Kidney (tissue), 14 donors: ENCODE measurements around the gene CTXN2. TPM values are rescaled to one million over a fixed set of nuclear protein-coding genes. Genes with fewer than 3 reads are reported as not detected.
A peak's percentile ranks its signal among the peaks of the same experiment; 100 is the strongest.

ENCODE experiments used
- DNase-seq, 5 donors: peaks; one replicate each; pipeline ENCODE4 v3.0.0-alpha.2; 2013 to 2020
- FAIRE-seq: peaks from 2 replicates; lab custom pipeline; 2012; peaks lifted over from hg19 to GRCh38; lab: Jason Lieb, UNC
- H3K27ac ChIP-seq, 2 donors: one replicate each; pipeline ENCODE4 v1.7.0; 2013; ENCODE audit warnings: low read depth in 2 of 2, low read length in 2 of 2, inconsistent platforms in 1 of 2
- H3K27me3 ChIP-seq: one replicate; pipeline ENCODE4 v1.7.1; 2013; ENCODE audit warnings: low read length, inconsistent platforms; ENCODE audit not compliant: control insufficient read depth, insufficient read depth
- H3K36me3 ChIP-seq, 3 donors: one replicate each; pipeline versions ENCODE4 v1.7.0 to v1.7.1; 2013; ENCODE audit warnings: low read length in 3 of 3, control low read depth in 1 of 3, inconsistent platforms in 1 of 3; ENCODE audit not compliant: insufficient read depth in 3 of 3, control insufficient read depth in 2 of 3
- H3K4me1 ChIP-seq, 3 donors: one replicate each; pipeline versions ENCODE4 v1.7.0 to v1.7.1; 2013; ENCODE audit warnings: low read length in 3 of 3, inconsistent platforms in 1 of 3, low read depth in 1 of 3; ENCODE audit not compliant: control insufficient read depth in 2 of 3, insufficient read depth in 2 of 3
- H3K4me3 ChIP-seq, 3 donors: one replicate each; pipeline versions ENCODE4 v1.7.0 to v1.8.1; 2013; ENCODE audit warnings: low read length in 3 of 3, control low read depth in 1 of 3, inconsistent platforms in 1 of 3
- H3K9ac ChIP-seq, 3 donors: one replicate each; pipeline versions ENCODE4 v1.7.0 to v1.7.1; 2013; ENCODE audit warnings: low read length in 3 of 3, control low read depth in 1 of 3, inconsistent platforms in 1 of 3
- H3K9me3 ChIP-seq, 3 donors: one replicate each; pipeline versions ENCODE4 v1.7.0 to v1.7.1; 2013; ENCODE audit warnings: low read length in 3 of 3, control low read depth in 1 of 3, inconsistent platforms in 1 of 3; ENCODE audit not compliant: control insufficient read depth in 2 of 3, insufficient read depth in 1 of 3
- intact Hi-C: fragments of 100-400 bp; cut with DNase I; formaldehyde crosslinking; loops from one replicate; pipeline ENCODE4 v1.11.1; 2022
- polyA plus RNA-seq: library from polyadenylated mRNA; stranded (reverse); fragments of 350-450 nt; fragmentation: Illumina TruSeq; extraction: RNeasy Lipid Tissue Mini Kit (QIAGEN cat#74804); gene quantifications from one replicate; pipeline ENCODE4 v1.2.3, GENCODE V29; 2014; ENCODE audit warnings: low read depth, low replicate concordance; ENCODE audit not compliant: insufficient read depth
- total RNA-seq: library from RNA; stranded (reverse); fragmentation: NEBNext Ultra II Directional; extraction: Animal tissue kit (Norgen Biotek cat#: 25700); gene quantifications from one replicate; pipeline ENCODE4 v1.2.1, GENCODE V29; 2021
- TF ChIP-seq, protein P1 (sequence below): IDR thresholded peaks from 3 replicates; pipeline ENCODE4 v1.5.1; 2012; ENCODE audit warnings: mild to moderate bottlenecking, moderate library complexity, borderline replicate concordance; ENCODE audit not compliant: insufficient read depth; ENCODE audit errors: extremely low read depth
- donor health status: control.
- donor health status: control.
- donor health status: control.
- donor health status: control.
- donor health status: control.
- donor health status: DM: yes; HTN: yes; CAD: no.
- donor health status: Normal renal cell carcinoma (clear cell type).

Gene CTXN2
- total and polyA plus RNA-seq, 2 donors from 2014 or later, result 0.06 to 0.15 TPM

GRCh38 chr15:48242535-48242934, 51.1 kb downstream of the CTXN2 start:
- intact Hi-C loops, result no loop called here
- Histone ChIP-seq H3K9ac (no peak overlapping the region), H3K27me3 (no peaks in the 10 kb centered on the region), H3K4me1 (no peaks in the 10 kb centered on the region), H3K27ac (no peak overlapping the region), H3K36me3 (no peaks in the 10 kb centered on the region), H3K4me3 (no peak overlapping the region), H3K9me3 (no peaks in the 10 kb centered on the region)
- TF ChIP-seq, protein P1, sequence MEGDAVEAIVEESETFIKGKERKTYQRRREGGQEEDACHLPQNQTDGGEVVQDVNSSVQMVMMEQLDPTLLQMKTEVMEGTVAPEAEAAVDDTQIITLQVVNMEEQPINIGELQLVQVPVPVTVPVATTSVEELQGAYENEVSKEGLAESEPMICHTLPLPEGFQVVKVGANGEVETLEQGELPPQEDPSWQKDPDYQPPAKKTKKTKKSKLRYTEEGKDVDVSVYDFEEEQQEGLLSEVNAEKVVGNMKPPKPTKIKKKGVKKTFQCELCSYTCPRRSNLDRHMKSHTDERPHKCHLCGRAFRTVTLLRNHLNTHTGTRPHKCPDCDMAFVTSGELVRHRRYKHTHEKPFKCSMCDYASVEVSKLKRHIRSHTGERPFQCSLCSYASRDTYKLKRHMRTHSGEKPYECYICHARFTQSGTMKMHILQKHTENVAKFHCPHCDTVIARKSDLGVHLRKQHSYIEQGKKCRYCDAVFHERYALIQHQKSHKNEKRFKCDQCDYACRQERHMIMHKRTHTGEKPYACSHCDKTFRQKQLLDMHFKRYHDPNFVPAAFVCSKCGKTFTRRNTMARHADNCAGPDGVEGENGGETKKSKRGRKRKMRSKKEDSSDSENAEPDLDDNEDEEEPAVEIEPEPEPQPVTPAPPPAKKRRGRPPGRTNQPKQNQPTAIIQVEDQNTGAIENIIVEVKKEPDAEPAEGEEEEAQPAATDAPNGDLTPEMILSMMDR, result no peak
- peak in 1 of 5 donors; percentile 15 for DNase-seq
- FAIRE-seq, result no peak

DNA sequence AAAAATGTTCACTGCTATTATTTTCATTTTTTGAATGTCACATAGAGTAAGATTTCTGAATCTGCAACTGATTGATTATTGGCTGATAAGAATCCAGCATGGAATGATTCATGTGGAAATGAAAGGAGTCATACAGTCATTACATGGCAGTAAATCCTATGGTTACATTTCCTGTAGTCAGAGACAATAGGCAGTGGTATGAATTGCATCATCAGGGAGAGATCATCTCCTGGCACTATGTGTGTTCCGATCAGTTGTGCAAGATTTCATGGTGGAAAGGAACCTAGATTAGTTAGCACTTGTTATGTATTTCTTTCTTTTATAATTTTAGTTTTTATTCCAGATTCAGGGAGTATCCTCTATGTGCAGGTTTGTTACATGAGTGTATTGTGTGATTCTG, 53.5 kb downstream of the CTXN2 start:
- H3K9ac ChIP-seq, result no peak overlapping the region
- no peaks in the 10 kb centered on the region for H3K36me3 ChIP-seq
- H3K4me3 ChIP-seq, result no peak overlapping the region
- H3K9me3 ChIP-seq, result no peaks in the 10 kb centered on the region
- no peaks in the 10 kb centered on the region for H3K4me1 ChIP-seq
- intact Hi-C loops, result no loop called here
- FAIRE-seq, result no peak
- DNase-seq, result no peak
- H3K27me3 ChIP-seq, result no peaks in the 10 kb centered on the region
- no peak overlapping the region for H3K27ac ChIP-seq
- TF ChIP-seq, protein P1, result no peak

- FAIRE-seq, result no peak
- intact Hi-C loops, result no loop called here
These were observed 56.9 kb downstream of the CTXN2 start for GRCh38 chr15:48248414-48248813.

More at GRCh38 chr15:48248414-48248813, 56.9 kb downstream of the CTXN2 start:
- no peaks in the 10 kb centered on the region for H3K27me3 ChIP-seq
- H3K27ac ChIP-seq, result no peak overlapping the region
- H3K9ac ChIP-seq, result no peak overlapping the region
- no peaks in the 10 kb centered on the region for H3K36me3 ChIP-seq
- H3K4me1 ChIP-seq, result no peaks in the 10 kb centered on the region
- TF ChIP-seq, protein P1, result no peak
- H3K9me3 ChIP-seq, result no peaks in the 10 kb centered on the region
- no peak overlapping the region for H3K4me3 ChIP-seq
- DNase-seq, result no peak
